GM18517 (cell line): Measurements from ENCODE around the gene TOGARAM2.

Source experiments
- ATAC-seq: cut with Tn5 transposase; IDR thresholded peaks from one replicate; pipeline ENCODE4 v1.9.1; 2021; ENCODE audit warnings: mild to moderate bottlenecking, moderate library complexity; ENCODE audit not compliant: unreplicated experiment

Gene TOGARAM2

DNA sequence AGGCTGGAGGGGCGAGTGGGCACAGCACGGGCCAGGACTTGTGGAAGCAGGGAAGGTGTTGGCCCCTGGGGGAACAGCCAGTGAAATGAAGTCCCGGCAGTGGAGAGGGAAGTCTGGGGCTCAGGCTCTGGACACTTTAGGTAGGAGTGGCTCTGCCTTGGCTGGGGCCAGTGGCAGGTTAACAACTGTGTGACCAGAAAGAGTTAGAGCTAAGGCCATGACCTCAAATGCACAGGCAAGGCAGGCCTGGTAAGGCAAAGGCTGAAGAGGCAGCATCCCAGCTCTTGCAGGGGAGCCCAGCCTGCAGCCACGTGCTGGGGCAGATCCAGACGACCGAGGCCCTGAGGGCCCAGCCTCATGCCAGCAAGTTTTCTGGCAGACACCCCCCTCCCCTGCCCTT lies 71.7 kb downstream of the TOGARAM2 start:
- ATAC-seq, result no peak

DNA sequence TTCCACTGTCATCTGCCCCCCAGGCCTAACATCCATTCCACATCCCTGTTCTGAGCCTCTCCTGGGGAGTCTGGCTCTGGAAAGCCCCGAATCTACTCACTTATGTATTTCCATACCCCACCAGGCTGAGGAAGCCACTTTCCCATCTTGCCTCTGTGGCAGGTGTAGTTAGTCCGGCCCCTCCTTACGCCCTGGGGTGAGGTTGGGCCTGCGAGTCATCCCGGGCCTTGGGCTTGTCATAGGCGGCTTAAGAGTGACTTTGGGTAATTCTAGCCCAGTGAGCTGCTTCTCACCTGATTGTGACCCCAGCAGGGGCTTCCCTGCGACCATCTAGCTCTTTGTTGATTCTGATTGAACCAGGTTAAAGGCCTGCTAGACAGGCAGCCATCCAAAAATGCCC lies 72.1 kb downstream of the TOGARAM2 start:
- no peak for ATAC-seq

DNA sequence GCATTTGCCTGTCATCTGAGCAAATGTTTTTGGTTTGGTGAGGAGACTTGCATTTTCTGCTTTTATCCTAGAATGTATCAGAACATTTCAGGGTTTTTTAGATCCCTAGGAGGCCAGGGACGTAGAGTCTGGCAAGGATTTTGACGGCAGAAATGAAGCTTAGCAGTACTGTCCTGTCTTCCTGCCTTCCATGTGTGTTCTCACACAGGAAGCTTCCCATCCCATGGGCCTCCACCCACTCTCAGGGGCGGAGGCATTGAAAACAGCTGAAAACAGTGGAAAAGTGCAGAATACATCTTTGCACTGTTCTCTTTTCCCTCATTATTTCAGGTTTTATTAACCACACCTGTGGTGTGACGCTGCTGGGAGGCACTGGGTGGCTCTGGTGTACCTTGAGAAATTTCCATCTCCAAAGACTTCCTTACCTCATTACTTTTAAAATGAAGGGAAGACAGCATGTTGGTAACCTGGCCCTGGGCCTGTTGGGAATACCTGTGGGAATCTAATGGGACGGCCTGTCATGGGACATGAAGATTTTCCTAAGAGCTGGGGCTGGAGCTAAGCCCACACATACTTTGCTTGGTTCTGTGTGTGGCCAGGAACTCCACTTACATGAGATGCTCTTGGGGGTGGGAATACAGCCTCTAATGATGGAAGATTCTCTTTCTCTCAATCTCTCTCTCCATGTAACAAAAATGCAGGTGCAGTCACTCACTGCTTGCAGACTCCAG lies 72.7 kb downstream of the TOGARAM2 start:
- no peak for ATAC-seq

DNA sequence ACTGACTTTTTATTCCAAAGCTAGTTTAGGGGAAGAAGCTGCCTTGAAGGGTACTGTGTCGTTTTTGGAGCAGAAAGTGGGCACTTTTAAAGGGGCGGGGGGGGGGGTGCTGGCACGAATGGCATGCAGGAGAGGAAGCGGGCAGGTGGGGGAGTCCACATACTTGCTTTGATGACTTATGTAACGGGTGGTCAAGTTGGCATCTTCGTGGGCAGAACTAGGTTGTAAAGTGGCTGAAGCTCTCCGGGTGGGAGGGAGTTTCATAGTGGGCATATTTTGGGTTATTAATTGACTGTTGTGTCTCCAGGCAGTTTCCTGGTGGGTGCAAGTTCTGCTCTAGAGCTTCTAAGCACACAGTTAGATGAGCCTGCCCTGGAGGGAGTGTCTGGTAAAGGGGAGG lies 73.3 kb downstream of the TOGARAM2 start:
- no peak for ATAC-seq

DNA sequence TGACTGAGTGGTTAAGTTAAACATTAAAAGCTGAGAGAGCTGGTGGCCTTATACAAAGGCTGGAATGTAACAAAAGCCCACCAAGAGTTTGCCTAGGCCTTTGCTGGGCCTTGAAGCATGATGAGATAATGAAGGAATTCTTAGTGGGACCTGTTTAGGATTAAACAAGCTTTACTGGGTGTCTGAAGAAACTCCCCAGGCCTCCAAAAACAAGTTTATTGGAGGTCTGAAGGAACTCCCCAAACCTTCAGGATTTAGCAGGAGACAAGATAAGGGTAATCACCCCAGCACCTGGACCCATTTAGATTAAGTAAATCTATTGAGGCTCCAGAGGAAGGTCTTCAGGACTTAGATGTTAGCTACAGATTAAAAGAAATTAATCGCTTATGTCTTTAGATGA lies 74.5 kb downstream of the TOGARAM2 start:
- ATAC-seq, result no peak

DNA sequence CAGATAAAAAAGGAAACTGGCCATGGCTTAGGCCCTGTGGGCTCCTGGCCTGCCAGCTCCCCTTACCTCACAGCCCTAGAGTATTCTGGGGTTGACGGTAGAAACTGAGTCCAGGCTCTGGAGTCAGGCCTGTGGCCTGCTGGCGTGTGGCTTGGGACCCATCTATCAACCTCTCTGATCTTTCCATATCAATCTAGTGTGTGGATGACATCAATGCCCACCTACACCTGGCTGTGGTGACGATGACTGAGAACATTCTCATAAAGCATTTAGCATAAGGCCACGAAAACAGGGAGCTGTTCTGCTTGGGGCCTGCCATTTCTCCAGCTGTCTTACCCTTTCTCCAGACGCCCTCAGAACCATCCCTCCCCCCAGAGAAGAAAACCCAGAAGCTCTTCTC lies 75.4 kb downstream of the TOGARAM2 start:
- ATAC-seq, result no peak

DNA sequence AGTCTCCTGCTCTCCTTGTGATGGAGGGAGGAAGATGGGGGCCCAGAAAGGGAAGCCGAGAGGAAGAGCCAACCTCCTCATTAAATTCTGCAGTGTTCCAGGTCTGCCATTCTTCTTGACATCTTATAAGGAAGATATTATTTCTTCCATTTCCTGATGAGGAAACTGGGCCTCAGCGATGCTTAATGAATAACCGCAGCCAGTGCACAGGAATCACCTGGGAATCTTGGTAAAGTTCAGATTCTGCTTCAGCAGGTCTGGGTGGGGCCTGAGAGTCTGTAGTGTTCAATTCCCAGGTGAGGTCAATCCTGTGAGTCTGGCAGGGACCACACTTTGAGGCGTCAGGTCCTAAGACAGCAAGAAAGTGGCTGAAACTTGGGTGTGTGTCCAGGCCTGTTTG lies 75.9 kb downstream of the TOGARAM2 start:
- ATAC-seq, result no peak

DNA sequence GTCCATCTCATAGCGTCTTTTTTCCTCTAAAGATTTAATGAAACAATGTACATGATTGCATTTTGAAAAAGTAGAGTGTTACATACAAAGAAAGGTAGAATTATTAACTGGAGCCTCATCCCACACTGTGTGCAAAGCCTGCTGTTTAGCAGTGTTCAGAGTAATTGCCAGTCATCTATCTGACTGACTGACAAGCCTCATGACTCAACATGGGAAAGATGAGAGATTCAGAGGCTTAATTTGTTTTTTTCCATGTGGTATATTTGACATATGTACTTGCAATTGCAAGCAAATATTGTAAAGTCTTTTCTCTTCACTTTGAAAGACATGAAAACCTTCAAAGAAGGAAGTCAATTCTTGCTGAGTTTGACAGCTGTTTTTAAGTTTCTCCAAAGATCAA lies 78.5 kb downstream of the TOGARAM2 start:
- ATAC-seq, result no peak

DNA sequence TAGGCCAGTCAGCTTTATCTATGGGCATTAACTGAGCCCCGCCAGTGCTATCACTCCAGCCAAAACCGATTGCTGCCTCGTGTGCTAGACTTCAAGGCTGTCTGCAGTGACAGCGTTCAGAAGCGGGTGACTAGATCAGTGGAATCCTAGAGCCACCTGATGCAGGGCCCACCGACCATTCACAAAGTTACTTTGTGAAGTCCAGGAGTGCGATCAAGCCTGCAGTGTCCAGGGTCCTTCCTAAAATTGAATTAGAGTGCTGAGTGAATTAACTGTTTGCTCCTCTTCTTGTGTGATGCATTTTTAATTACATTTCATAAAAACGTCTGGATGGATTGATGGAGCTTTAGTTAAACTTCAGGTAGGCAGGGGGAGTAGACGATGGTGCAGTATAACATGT lies 79.3 kb downstream of the TOGARAM2 start:
- ATAC-seq, result no peak

DNA sequence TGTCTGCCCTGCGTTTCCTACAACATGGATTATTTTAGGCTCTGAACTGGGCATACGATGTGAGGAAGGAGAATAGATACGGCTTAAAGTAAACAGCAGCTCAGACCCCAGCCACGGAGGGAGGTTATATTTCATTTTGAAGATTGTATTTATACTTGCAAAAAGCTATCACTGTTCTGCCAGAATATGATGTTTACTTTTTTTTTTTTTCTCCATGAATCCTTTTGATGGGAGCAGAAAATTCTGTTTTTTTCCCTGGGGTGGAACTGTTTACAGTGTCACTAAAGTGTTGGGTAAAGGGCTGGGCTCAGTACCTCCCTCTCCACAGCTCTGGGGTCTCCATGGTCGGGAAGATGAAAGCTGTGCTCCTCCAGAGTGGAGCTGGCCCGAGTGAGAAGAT lies 80.1 kb downstream of the TOGARAM2 start:
- no peak for ATAC-seq

DNA sequence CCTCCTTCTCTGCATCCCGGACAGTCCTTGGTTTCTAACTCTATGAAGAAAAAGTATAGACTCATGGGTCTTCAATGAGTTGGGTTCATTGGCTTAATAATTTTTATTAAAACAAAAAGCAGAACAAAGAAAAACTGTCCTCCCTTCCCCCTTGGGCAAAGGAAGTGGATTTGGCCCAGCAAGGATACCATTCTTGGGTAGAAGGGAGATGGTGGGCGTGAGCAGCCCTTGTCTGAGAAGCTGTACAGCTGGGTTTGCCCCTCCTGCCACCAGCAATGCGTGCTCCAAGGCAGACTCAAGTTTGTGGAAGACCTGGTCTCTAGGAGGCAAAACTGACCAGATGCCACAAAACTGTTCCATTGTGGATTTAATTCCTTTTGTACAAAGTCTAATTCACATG lies 80.5 kb downstream of the TOGARAM2 start:
- no peak for ATAC-seq

DNA sequence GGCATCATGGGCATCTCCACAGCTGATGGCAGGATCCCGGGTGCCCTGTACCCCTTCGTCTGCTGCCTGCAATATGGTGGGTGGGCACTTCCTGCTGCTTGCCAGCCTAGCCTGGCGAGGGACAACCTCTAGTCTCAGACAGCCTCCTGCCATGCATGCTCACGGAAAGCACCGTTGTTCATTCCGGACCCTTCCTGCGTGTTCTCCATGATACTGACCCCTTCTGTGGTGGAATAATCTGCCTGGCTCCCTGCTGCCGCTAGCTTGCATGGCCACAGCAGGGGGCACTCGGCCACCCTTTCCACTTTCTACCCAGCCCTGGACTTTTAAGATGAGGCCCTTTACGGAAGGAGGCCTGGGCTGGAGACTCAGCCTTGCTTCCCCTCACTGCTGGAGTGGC lies 81.3 kb downstream of the TOGARAM2 start:
- ATAC-seq, result no peak

DNA sequence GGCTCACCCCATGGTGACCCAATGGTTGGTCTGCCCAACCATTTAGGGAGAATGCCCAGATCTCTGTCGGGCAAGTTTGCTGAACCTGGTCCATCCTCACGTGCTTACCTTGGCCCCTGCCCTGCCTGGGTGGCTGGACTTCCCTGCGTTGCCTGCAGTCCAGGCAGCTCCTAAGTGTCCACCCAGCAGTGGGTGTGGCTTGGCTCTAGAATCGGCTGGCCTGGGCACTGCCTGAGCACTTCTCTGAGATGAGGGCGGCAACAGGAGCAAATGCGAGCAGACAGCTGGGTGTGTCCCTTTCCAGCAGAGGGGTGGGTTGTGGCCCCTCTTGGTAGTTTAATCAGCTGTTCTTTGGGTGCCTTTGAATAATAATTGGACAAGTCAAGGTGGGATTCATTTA lies 82.0 kb downstream of the TOGARAM2 start:
- no peak for ATAC-seq

DNA sequence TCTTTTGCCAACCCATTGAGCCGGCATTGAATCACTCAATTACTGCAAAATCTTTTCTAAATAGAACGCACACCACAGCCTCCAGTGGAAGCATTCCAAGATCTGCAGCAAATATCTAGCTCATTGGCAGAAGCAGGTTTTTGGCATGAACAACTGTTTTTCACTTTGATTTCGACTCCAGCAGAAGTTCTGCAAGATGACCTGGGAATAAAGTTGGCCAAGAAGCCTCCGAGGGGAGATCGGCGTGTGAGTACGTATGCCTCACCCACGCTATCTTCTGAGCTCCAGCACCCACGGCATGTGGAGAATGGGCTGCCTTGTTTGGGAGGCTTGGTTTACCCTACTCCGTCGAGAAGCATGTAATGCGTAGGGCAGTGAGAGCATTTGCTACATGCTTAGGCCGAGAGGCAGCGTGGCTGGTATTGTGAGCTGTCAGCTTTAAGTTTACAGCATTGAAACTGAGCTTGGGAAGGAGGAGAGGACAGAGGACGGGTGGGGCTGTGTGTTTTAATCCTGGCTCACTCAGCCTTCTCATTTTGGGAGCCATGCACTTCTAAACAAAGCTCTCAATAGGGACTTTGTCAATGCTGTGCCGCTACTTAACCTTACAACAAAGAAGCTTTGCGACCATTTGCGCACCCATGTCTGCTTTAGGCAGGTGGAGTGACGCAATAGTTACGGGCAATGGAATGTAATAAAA lies 82.7 kb downstream of the TOGARAM2 start:
- ATAC-seq, result no peak

DNA sequence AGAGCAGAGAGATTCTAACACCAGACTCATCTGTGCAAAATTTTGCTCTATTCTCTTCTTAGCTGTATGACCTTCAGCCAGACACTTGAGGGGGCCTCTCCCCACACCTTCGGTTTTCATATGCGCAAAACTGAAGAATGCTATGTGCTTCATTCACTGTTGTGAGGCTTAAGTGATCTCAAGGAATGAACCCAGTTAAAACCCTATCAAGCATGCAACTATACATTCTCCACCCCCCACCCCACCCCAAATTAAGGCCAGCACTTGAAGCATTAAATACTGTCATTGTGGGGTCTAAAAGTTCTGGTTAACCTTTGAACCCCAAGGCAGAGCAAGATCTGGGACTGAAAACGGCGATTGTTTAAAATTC lies 83.2 kb downstream of the TOGARAM2 start:
- no peak for ATAC-seq

DNA sequence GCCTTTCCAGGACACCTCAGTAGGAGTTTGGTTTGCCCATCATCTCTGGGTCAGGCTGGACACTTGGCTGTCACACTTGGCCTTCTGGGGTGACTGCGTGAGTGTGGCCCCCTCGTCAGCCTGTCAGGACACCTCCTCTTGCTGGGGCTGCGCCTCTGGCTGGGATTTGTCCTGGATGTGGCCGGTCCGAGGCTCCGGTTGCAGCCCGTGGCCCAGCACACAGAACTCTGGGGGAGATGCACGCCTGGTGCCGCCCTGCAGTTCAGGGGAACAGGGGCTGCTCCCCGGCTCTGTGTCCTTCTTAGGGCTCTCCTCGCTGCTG lies 83.6 kb downstream of the TOGARAM2 start:
- no peak for ATAC-seq

DNA sequence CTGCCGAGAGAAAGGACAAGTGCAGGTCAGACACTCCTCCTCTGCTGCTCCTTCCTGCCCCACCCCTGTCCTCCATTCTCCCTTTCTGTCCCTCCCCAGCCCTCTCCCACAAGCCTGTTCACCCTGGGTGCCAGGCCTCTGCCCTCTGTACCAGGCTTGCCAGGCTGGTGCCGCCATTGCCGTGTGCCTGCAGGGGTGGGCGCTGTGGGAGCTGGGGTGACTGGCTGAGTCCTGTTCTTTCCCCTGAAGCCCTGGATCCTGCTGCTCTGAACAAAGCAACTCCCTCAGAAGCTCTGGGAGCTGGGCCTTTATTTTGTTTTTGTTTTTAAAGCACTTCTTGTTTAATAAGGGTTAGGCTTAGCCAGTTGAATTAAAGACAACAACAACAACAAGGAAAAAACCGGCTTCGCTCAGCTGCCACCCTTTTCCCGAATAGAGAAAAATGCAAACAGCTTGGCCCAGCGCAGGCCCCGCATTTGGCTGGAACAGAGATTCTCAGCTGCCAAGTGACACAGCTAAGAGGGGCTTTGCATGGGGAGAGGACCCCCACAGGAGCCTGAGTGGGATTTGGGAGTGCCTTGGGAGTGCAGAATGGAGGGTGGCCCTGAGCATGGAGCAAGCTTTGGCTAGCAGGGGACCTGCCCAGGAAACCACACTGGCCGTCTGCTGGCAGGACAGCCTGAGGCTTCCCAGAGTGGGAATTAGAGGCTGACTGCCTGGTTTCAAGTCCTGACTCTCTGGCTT lies 84.1 kb downstream of the TOGARAM2 start:
- ATAC-seq, result no peak

DNA sequence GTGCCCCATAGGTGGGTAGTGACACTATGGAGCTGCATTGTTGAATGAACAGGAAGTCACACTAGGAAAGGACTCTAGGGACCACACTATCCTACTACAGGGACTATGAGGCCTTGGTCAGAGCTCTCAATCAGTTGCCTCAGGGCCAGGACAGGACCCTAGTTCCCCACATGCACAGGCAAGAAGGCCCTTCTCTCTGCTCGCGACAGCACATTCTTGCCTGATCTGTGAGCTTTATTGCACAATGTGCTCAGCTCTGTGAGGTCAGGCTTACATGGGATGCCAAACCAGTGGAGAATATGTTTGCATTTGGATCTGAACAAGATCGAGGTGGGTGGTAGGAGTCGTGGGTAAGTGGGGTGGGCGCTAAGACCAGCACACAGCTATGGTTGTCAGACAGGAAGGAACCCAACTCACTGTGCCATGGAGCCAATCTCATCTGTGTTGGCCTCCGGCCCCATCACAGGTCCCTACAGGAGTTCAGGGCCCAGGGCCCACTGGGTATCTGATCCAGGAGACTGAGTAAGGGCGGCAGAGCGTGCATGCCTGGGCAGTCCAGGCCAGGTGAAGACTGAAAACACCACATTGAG lies 85.3 kb downstream of the TOGARAM2 start:
- no peak for ATAC-seq

DNA sequence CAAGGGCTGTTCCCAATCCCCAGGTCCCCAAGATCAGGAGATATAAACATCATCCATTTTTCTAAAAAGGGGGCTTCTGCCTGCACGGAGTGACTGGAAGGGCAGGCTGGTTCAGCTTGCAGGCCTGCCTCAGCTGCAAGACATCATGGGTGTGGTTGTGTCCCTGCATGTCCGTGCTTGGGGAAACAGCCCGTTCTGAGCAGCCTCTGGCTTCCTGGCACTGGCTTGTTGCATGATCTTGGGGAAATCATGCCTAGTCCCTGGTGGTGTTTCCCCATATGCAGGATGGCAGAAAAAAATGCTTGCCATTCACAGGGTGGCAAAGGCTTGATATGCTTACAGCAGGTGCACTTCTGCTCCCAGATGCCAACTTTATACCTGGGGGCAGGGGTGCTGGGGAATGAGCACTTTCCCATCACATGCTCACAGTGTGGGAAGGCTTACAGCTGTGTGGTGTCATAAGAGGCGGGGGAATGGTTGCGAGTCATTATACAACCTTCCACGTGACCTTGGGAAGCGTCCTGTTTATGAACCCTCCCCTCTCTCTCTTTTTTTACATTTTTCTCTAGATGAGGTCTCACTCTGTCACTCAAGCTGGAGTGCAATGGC lies 86.0 kb downstream of the TOGARAM2 start:
- ATAC-seq, result no peak

DNA sequence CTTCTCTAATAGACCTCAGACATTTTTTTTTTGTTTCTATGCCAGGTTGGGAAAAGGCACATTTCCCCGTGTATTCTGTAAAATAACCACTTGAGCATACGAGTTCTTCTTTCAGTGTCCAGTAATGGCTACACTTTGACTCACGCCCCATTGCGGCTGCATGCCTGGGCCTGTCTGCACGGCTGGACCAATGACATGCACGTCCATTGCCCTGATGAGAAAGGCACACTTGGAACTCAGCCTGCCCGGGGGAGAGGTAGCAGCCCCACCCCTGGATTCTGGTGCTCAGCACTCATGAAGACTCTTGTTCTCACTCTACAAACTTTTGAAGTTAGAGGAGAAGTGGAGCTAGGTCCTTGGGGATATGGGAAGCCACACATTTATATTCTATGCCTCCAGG lies 87.4 kb downstream of the TOGARAM2 start:
- no peak for ATAC-seq

DNA sequence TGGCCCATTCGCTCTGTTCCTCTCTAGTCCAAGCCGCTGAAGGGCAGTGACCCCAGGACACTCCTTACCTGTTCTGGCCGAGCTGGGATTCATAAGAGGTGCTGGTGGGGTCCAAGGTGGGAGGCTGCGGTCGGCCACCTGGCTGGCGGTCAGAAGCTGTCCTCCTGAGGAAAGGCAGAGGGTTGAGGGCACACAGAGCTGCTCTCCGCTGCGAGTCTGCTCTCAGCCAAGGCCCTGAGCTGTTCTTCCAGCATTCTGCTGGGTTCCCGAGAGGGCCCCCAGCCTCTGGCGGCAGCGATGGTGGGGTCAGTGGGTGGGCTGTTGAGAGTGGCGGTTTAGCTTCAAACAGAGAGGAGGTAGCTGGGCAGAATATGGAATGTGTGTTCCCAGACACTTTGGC lies 89.4 kb downstream of the TOGARAM2 start:
- ATAC-seq, result no peak
